Upper lobe of left lung (tissue), 6 donors: ENCODE data around the gene E2F8. TPM values are rescaled to one million over a fixed set of nuclear protein-coding genes. Genes with fewer than 3 reads are reported as not detected.

Experiments
- ATAC-seq, 2 donors: fragments of 200-7000 bp; cut with Tn5 transposase; one replicate each; pipeline ENCODE4 v1.9.1; 2022; ENCODE audit warnings: mild to moderate bottlenecking in 2 of 2, moderate library complexity in 2 of 2; ENCODE audit not compliant: low FRiP score in 2 of 2
- DNase-seq, 2 donors: peaks; one replicate each; pipeline ENCODE4 v3.0.0-alpha.2; 2019 to 2020
- H3K27ac ChIP-seq, 4 donors: fragments of 200-600 bp; sonication (generic); one replicate each; pipeline ENCODE4 v1.5.1; 2016 to 2019
- H3K27me3 ChIP-seq, 4 donors: fragments of 200-600 bp; sonication (generic); one replicate each; pipeline ENCODE4 v1.5.1; 2017 to 2019
- H3K36me3 ChIP-seq, 4 donors: fragments of 200-600 bp; sonication (generic); one replicate each; pipeline ENCODE4 v1.5.1; 2016 to 2019
- H3K4me1 ChIP-seq, 4 donors: fragments of 200-600 bp; sonication (generic); one replicate each; pipeline ENCODE4 v1.5.1; 2018 to 2019
- H3K4me3 ChIP-seq, 4 donors: fragments of 200-600 bp; sonication (generic); one replicate each; pipeline ENCODE4 v1.5.1; 2017 to 2019; ENCODE audit warnings: mild to moderate bottlenecking in 2 of 4, moderate library complexity in 1 of 4
- H3K9me3 ChIP-seq, 4 donors: fragments of 200-600 bp; sonication (generic); one replicate each; pipeline ENCODE4 v1.5.1; 2018 to 2019
- EP300 ChIP-seq, 4 donors: sonication (generic); formaldehyde crosslinking; IDR thresholded peaks; one replicate each; pipeline ENCODE4 v1.5.1; 2017; ENCODE audit warnings: antibody characterized with exemption in 4 of 4, control low read depth in 2 of 4
- POLR2A ChIP-seq, 4 donors: fragments of 450-650 bp; IDR thresholded peaks; one replicate each; pipeline ENCODE4 v1.5.1; 2016 to 2017; ENCODE audit warnings: antibody characterized with exemption in 4 of 4, mild to moderate bottlenecking in 2 of 4
- POLR2AphosphoS5 ChIP-seq, 2 donors: sonication (generic); formaldehyde crosslinking; IDR thresholded peaks; one replicate each; pipeline ENCODE4 v1.5.1; 2017; ENCODE audit warnings: antibody characterized with exemption in 2 of 2
- WGBS, 2 donors: methylation state at CpG; one replicate each; pipeline ENCODE4 v1.1.5; 2017 to 2018; 5-methylcytosine and 5-hydroxymethylcytosine counted together
- total RNA-seq, 6 donors: library from RNA; depleted of rRNA in 4 of 6; stranded (reverse); fragments of >200 nt in 4 of 6; gene quantifications; one replicate each; pipeline versions ENCODE4 v1.1.0 to v1.2.1, GENCODE V29; 2016 to 2021
- TF ChIP-seq, protein P1 (sequence below), 6 experiments: fragments of 450-650 bp in 4 of 6; fragments of 200-600 bp in 2 of 6; sonication (generic) in 2 of 6; IDR thresholded peaks; one replicate each; pipeline ENCODE4 v1.5.1; 2016 to 2019; ENCODE audit warnings: antibody characterized with exemption in 6 of 6
- donor health status: DM: no; HTN: no; CAD: no; lungs with moderate emphysema.
- donor health status: DM: no; HTN: yes; CAD: no; lungs with severe emphysema.

E2F8 gene
- total RNA-seq, 6 donors from 2014 or later: 0.40 to 1.6 (median 1.1) TPM

DNA sequence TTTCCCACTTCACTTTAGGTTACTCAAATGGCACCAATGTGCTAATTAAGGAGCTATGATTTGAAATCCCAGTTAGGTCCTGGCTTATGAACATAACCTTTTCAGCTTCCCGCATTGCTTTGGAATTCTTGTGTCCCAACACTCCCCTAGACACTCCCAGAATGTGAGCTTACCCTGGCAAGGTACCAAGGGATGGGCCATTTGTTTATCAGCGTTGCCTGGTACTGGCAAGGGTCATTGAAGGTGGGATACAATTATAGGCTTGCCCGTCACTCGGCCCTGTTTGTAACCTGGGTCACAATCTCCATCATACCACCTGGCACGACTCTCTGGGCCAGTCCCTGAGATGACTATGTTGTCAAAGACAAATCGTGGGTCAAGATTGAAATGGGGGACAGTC lies 44.3 kb downstream of the E2F8 start:
- TF ChIP-seq, protein P1, sequence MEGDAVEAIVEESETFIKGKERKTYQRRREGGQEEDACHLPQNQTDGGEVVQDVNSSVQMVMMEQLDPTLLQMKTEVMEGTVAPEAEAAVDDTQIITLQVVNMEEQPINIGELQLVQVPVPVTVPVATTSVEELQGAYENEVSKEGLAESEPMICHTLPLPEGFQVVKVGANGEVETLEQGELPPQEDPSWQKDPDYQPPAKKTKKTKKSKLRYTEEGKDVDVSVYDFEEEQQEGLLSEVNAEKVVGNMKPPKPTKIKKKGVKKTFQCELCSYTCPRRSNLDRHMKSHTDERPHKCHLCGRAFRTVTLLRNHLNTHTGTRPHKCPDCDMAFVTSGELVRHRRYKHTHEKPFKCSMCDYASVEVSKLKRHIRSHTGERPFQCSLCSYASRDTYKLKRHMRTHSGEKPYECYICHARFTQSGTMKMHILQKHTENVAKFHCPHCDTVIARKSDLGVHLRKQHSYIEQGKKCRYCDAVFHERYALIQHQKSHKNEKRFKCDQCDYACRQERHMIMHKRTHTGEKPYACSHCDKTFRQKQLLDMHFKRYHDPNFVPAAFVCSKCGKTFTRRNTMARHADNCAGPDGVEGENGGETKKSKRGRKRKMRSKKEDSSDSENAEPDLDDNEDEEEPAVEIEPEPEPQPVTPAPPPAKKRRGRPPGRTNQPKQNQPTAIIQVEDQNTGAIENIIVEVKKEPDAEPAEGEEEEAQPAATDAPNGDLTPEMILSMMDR (IDR thresholded peaks at IDR 0.05): no peak
- no peak for TF ChIP-seq POLR2AphosphoS5 (IDR thresholded peaks at IDR 0.05)
- no peak for TF ChIP-seq EP300 (IDR thresholded peaks at IDR 0.05)
- no peak for TF ChIP-seq POLR2A (IDR thresholded peaks at IDR 0.05)
- DNase-seq (no peak), ATAC-seq (no peak)
- Histone ChIP-seq H3K9me3 (no peaks in the 10 kb centered on the region), H3K4me3 (no peak overlapping the region), H3K27me3 (no peaks in the 10 kb centered on the region), H3K36me3 (no peaks in the 10 kb centered on the region), H3K27ac (no peak overlapping the region), H3K4me1 (peaks cover 0 to 7% (median 0%) of the 10 kb centered on the region in 4 donors)
- 84 to 85% methylated on average over 6 of the region's 6 CpGs for WGBS, 2 donors

DNA sequence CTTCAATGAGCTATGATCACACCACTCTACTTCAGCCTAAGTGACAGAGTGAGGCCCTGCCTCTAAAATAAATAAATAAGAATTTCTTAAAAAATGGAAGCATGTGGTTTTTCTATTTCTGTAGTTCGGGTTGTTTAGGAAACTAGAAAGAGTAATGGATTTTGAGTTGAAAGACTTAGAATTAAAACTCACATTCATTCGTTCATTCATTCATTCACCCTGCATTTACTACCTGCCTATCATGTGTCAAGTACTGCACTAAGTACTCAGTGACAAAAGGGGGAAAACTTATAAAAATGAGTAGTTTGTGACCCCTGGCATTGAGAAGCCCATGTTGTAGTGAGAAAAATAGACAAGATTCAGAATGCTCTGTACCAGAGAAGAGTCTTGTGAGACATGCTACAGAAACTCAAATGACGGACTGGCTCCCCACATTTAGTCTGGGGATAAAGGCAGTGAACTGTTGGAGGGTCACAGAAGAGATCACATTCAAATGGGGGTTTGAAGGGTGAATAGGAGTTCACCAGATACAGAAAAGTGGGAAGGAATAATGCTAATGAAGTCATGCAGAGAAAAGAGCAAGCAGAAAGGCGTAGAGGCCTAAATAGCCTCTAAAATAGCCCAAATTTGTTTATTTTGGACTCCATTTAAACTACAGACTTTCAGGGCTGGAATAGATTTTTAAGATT lies 46.0 kb downstream of the E2F8 start:
- H3K4me1 ChIP-seq: no peaks in the 10 kb centered on the region
- H3K27ac ChIP-seq: no peak overlapping the region
- 84 to 90% methylated on average over 4 of the region's 4 CpGs for WGBS, 2 donors
- H3K4me3 ChIP-seq: no peak overlapping the region
- DNase-seq (no peak), ATAC-seq (no peak)
- H3K27me3 ChIP-seq: no peaks in the 10 kb centered on the region
- H3K36me3 ChIP-seq: no peaks in the 10 kb centered on the region
- H3K9me3 ChIP-seq: no peaks in the 10 kb centered on the region
- TF ChIP-seq POLR2AphosphoS5 (IDR thresholded peaks at IDR 0.05) (no peak), POLR2A (IDR thresholded peaks at IDR 0.05) (no peak), EP300 (IDR thresholded peaks at IDR 0.05) (no peak)
- TF ChIP-seq, protein P1 (IDR thresholded peaks at IDR 0.05): no peak

DNA sequence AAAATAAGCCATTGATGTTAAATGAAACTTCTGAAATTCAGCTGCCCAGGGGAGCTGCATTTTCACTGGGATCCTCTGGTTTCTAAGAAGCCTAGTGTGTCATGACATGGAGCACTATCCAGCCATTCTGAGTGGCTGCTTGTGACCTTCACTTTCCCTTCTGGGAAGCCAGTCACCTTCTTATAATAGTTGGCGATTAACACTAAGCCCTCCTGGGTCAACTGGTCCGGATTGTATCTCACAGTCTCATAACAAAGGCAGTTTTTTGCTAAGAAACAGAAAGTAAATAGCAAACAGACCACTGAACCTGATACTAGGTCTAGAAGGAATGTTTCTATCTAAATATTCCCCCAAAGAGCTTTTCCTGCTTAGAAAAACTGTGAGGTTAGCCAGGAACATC lies 46.8 kb downstream of the E2F8 start:
- no peaks in the 10 kb centered on the region for H3K4me1 ChIP-seq
- DNase-seq (no peak), ATAC-seq (no peak)
- H3K4me3 ChIP-seq: no peak overlapping the region
- H3K36me3 ChIP-seq: no peaks in the 10 kb centered on the region
- no peaks in the 10 kb centered on the region for H3K27me3 ChIP-seq
- WGBS, 2 donors: 78 to 83% methylated on average over 2 of the region's 2 CpGs
- H3K27ac ChIP-seq: no peak overlapping the region
- TF ChIP-seq, protein P1 (IDR thresholded peaks at IDR 0.05): no peak
- TF ChIP-seq POLR2AphosphoS5 (IDR thresholded peaks at IDR 0.05): no peak
- no peak for TF ChIP-seq EP300 (IDR thresholded peaks at IDR 0.05)
- TF ChIP-seq POLR2A (IDR thresholded peaks at IDR 0.05): no peak
- no peaks in the 10 kb centered on the region for H3K9me3 ChIP-seq

DNA sequence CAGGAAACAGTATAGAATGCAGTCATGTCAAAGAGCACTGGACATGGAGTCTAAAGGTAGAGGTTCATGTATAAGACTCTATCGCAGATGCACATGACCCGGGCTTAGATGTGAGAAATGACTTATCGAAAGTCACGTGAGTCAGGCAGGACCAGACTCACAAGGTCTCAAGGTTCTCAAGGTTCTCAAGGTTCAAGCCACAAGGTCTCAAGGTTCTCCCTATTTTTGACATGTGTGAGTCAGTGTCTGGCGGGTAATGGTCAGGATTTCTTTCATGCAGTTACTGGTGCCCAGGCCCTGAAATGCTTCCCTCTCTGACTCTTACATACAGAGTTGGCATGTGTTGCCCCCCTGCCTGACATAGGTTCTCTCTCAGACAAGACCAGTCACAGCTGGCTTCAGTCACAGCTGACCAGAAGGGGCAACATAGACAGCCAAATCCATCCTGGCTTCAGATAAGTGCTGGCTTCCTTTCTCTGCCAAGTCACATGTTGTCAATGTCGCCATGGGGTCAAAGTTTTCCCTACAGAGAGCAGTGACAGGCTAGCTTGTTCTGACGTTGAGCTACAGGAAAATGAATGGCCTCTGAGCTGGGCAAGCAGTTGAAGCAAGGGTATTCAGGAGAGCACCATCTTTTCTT lies 49.1 kb downstream of the E2F8 start:
- no peak for DNase-seq
- H3K27me3 ChIP-seq: no peaks in the 10 kb centered on the region
- H3K36me3 ChIP-seq: no peaks in the 10 kb centered on the region
- no peak overlapping the region for H3K4me3 ChIP-seq
- H3K27ac ChIP-seq: no peak overlapping the region
- no peaks in the 10 kb centered on the region for H3K4me1 ChIP-seq
- no peak for TF ChIP-seq POLR2A (IDR thresholded peaks at IDR 0.05)
- TF ChIP-seq, protein P1 (IDR thresholded peaks at IDR 0.05): no peak
- TF ChIP-seq EP300 (IDR thresholded peaks at IDR 0.05): no peak
- no peak for TF ChIP-seq POLR2AphosphoS5 (IDR thresholded peaks at IDR 0.05)
- no peak for ATAC-seq
- 81 to 82% methylated on average over 7 of the region's 7 CpGs for WGBS, 2 donors
- no peaks in the 10 kb centered on the region for H3K9me3 ChIP-seq
